OCI-LY1 (cell line): ENCODE data around the gene TMCO1.
"Not testable (repeated sequence)": the region's sequence is repeated elsewhere in the genome, so short reads cannot be mapped to it uniquely, and the experiment has no call there.

Experiments used
- H2AFZ ChIP-seq: fragments of 200-600 bp; sonication (generic), shearing (Covaris generic); 2 replicates; pipeline ENCODE4 v1.6.0; 2014; ENCODE audit warnings: antibody characterized with exemption, mild to moderate bottlenecking, low read length
- H3F3A ChIP-seq: fragments of 200-600 bp; sonication (generic), shearing (Covaris generic); 2 replicates; pipeline ENCODE4 v1.6.0; 2014; ENCODE audit warnings: mild to moderate bottlenecking, antibody characterized with exemption, low read length, moderate library complexity; ENCODE audit not compliant: insufficient read depth
- H3K27ac ChIP-seq: fragments of 200-600 bp; sonication (generic); 2 replicates; pipeline ENCODE4 v1.5.1; 2014; ENCODE audit warnings: low read length, mixed run types, mild to moderate bottlenecking, low read depth; ENCODE audit not compliant: poor library complexity, severe bottlenecking
- H3K27me3 ChIP-seq: fragments of 200-600 bp; sonication (generic); 2 replicates; pipeline ENCODE4 v1.6.0; 2014; ENCODE audit warnings: antibody characterized with exemption, mild to moderate bottlenecking, low read length, moderate library complexity; ENCODE audit not compliant: insufficient read depth
- H3K36me3 ChIP-seq: fragments of 200-600 bp; sonication (generic); 2 replicates; pipeline ENCODE4 v1.6.1; 2014; ENCODE audit warnings: mild to moderate bottlenecking, antibody characterized with exemption, low read length, moderate library complexity, mixed read lengths; ENCODE audit not compliant: insufficient read depth
- H3K4me1 ChIP-seq: fragments of 200-600 bp; sonication (generic); 2 replicates; pipeline ENCODE4 v1.5.1; 2014; ENCODE audit warnings: mild to moderate bottlenecking, low read length, moderate library complexity; ENCODE audit not compliant: insufficient read depth, severe bottlenecking
- H3K4me2 ChIP-seq: fragments of 200-600 bp; sonication (generic), shearing (Covaris generic); 2 replicates; pipeline ENCODE4 v1.6.1; 2014; ENCODE audit warnings: low read length
- H3K4me3 ChIP-seq: fragments of 200-600 bp; sonication (generic); 2 replicates; pipeline ENCODE4 v1.5.1; 2014; ENCODE audit warnings: low read length, low read depth, mild to moderate bottlenecking, mixed read lengths; ENCODE audit not compliant: poor library complexity, severe bottlenecking
- H3K79me2 ChIP-seq: fragments of 200-600 bp; shearing (Covaris generic); 2 replicates; pipeline ENCODE4 v1.6.1; 2016; ENCODE audit warnings: mixed run types, low read length, mixed read lengths; ENCODE audit not compliant: insufficient read depth
- H3K9ac ChIP-seq: fragments of 200-600 bp; sonication (generic), shearing (Covaris generic); 2 replicates; pipeline ENCODE4 v1.6.1; 2014; ENCODE audit warnings: mild to moderate bottlenecking, low read length, mixed read lengths
- H3K9me2 ChIP-seq: fragments of 200-600 bp; sonication (generic), shearing (Covaris generic); 2 replicates; pipeline ENCODE4 v1.6.1; 2014; ENCODE audit warnings: low read depth, mild to moderate bottlenecking, low read length, mixed read lengths
- H3K9me3 ChIP-seq: fragments of 200-600 bp; shearing (Covaris generic); 2 replicates; pipeline ENCODE4 v1.6.1; 2014; ENCODE audit warnings: low read length, mixed read lengths
- H4K20me1 ChIP-seq: fragments of 200-600 bp; sonication (generic), shearing (Covaris generic); 2 replicates; pipeline ENCODE4 v1.6.0; 2016; ENCODE audit warnings: mild to moderate bottlenecking, low read length; ENCODE audit not compliant: insufficient read depth
- EZH2 ChIP-seq: fragments of 200-600 bp; sonication (generic), shearing (Covaris generic); IDR thresholded peaks from 2 replicates; pipeline ENCODE4 v1.8.0; 2017; ENCODE audit warnings: borderline replicate concordance, mixed run types, mild to moderate bottlenecking, antibody characterized with exemption, low read length, moderate library complexity, mixed read lengths
- TF ChIP-seq, protein P1 (sequence below): fragments of 200-600 bp; sonication (generic), shearing (Covaris generic); IDR thresholded peaks from 2 replicates; pipeline ENCODE4 v1.5.1; 2017; ENCODE audit warnings: mild to moderate bottlenecking, antibody characterized with exemption, low read length, moderate library complexity, mixed read lengths

Gene TMCO1

DNA sequence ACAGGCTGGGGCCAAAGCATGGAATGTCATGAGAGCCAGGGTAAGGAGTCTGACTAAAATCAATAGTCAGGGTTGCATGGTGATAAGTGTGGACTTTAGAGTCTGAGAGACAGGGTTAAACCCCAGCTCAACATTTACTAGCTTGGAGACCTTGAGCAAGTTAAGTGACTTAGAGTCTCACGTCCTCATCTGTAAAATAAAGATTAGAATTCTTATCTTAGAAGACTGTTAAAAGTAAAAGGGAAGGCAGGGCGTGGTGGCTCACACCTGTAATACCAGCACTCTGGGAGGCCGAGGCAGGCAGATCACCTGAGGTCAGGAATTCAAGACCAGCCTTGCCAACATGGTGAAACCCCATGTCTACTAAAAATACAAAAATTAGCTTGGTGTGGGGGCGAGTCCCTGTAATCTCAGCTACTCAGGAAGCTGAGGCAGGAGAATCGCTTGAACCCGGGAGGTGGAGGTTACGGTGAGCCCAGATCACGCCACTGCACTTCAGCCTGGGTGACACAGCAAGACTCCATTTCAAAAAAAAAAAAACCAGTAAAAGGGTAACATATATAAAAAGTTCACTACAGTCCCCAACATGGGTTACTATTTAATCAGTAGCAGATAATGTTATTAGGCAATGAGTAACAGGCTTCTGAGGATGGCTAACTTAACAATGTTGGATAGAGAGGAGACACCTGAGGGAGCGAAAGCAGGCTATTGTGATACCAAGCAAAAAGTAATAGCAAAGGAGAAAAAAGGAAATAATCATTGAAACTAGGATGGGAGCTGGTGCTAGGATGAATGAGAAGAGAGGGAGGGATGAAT lies 20.8 kb downstream of the TMCO1 start:
- no peak for TF ChIP-seq EZH2
- TF ChIP-seq, protein P1, sequence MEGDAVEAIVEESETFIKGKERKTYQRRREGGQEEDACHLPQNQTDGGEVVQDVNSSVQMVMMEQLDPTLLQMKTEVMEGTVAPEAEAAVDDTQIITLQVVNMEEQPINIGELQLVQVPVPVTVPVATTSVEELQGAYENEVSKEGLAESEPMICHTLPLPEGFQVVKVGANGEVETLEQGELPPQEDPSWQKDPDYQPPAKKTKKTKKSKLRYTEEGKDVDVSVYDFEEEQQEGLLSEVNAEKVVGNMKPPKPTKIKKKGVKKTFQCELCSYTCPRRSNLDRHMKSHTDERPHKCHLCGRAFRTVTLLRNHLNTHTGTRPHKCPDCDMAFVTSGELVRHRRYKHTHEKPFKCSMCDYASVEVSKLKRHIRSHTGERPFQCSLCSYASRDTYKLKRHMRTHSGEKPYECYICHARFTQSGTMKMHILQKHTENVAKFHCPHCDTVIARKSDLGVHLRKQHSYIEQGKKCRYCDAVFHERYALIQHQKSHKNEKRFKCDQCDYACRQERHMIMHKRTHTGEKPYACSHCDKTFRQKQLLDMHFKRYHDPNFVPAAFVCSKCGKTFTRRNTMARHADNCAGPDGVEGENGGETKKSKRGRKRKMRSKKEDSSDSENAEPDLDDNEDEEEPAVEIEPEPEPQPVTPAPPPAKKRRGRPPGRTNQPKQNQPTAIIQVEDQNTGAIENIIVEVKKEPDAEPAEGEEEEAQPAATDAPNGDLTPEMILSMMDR: no peak
- Histone ChIP-seq H3K4me1 (no peaks in the 10 kb centered on the region), H4K20me1 (no peaks in the 10 kb centered on the region), H3K4me2 (no peak overlapping the region), H3K9me2 (no peaks in the 10 kb centered on the region), H3F3A (no peaks in the 10 kb centered on the region), H3K9me3 (no peaks in the 10 kb centered on the region), H3K27me3 (no peaks in the 10 kb centered on the region), H3K36me3 (peaks cover 58% of the 10 kb centered on the region), H3K27ac (no peak overlapping the region), H3K79me2 (no peaks in the 10 kb centered on the region), H2AFZ (no peak overlapping the region), H3K4me3 (no peak overlapping the region), H3K9ac (no peak overlapping the region)

DNA sequence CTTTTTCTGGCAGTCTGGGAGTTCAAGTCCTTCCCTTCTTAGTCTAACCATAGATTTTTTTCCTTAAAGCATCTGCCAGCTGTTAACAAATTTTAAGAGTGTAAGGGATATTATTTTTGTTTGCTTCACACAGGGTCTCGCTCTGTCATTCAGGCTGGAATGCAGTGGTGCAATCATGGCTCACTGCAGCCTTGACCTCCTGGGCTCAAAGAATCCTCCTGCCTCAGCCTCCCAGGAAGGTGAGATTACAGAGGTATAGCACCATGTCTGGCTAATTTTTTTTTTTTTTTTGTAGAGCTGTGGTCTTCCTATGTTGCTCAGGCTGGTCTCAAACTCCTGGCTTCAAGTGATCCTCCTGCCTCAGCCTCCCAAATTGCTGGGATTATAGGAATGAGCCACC lies 23.8 kb downstream of the TMCO1 start:
- peaks cover 65% of the 10 kb centered on the region for H3K36me3 ChIP-seq
- H3K4me2 ChIP-seq, H2AFZ ChIP-seq, H3K4me1 ChIP-seq, H3K9me2 ChIP-seq, H3K79me2 ChIP-seq, H3K9ac ChIP-seq, H3K27me3 ChIP-seq, H3K4me3 ChIP-seq, H3K9me3 ChIP-seq, H3K27ac ChIP-seq, H3F3A ChIP-seq, H4K20me1 ChIP-seq: not testable (repeated sequence)

DNA sequence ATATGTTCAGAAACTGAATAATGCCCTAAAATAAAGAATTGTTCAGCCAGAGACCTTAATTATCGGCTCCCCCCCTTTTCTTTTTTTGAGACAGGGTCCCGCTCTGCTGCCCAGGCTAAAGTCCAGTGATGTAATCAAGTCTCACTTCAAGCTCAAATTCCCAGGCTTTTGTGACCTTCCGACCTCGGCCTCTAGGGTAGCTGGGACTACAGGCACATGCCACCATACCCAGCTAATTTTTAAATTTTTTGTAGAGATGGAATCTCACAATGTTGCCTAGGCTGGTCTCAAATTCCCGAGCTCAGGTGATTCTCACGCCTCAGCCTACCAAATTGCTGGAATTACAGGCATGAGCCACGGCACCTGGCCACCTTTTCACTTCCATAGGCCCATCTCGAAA lies 26.5 kb downstream of the TMCO1 start:
- no peak overlapping the region for H3K27ac ChIP-seq
- H3K9ac ChIP-seq: no peak overlapping the region
- H4K20me1 ChIP-seq: no peaks in the 10 kb centered on the region
- H3K36me3 ChIP-seq: peaks cover 60% of the 10 kb centered on the region
- no peak overlapping the region for H2AFZ ChIP-seq
- peaks cover 5% of the 10 kb centered on the region; the same call in 1 of the 2 replicates for H3K79me2 ChIP-seq
- H3K9me2 ChIP-seq: no peaks in the 10 kb centered on the region
- no peak overlapping the region for H3K4me3 ChIP-seq
- no peak for TF ChIP-seq EZH2
- TF ChIP-seq, protein P1: no peak
- H3K4me2 ChIP-seq: no peak overlapping the region
- peaks cover 21% of the 10 kb centered on the region for H3K4me1 ChIP-seq
- H3K9me3 ChIP-seq: no peaks in the 10 kb centered on the region
- no peaks in the 10 kb centered on the region for H3K27me3 ChIP-seq
- H3F3A ChIP-seq: peaks cover 4% of the 10 kb centered on the region; the same call in 1 of the 2 replicates

DNA sequence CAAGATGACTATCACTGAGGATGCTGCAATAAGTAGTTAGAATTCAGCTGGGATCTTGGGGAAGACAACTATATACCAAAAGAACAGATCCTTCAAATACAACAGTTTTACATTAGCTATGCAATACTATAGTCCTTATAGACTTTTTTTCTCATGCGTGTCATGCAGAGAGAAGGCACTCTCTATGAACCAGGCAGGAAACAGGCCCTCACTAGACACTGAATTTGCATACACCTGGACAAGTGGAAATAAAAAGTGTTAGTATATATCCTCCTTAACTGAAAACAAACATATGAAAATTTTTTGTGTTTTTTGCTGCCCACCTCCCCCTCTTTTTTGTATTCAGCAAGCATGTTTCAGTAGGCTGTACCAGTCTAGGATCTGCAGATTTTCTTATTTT lies 29.9 kb downstream of the TMCO1 start:
- H3K9ac ChIP-seq: no peak overlapping the region
- H4K20me1 ChIP-seq: no peaks in the 10 kb centered on the region
- H3K4me3 ChIP-seq: no peak overlapping the region
- H3K36me3 ChIP-seq: peaks cover 74% of the 10 kb centered on the region
- H3K4me2 ChIP-seq: 0 out of 2 replicates have a peak overlapping the region, but pooled peaks have one; percentile 6
- H3K27ac ChIP-seq: peak overlapping the region; percentile 54
- no peak for TF ChIP-seq EZH2
- TF ChIP-seq, protein P1: no peak
- no peaks in the 10 kb centered on the region for H3K9me2 ChIP-seq
- H2AFZ ChIP-seq: no peak overlapping the region
- H3K27me3 ChIP-seq: no peaks in the 10 kb centered on the region
- H3K9me3 ChIP-seq: no peaks in the 10 kb centered on the region
- H3F3A ChIP-seq: peaks cover 4% of the 10 kb centered on the region; the same call in 1 of the 2 replicates
- H3K79me2 ChIP-seq: peaks cover 5% of the 10 kb centered on the region; the same call in 1 of the 2 replicates
- H3K4me1 ChIP-seq: peaks cover 21% of the 10 kb centered on the region
